ENCODE data around the gene SUCO.

SUCO gene

GRCh38 chr1:172653015-172653709 is 120.2 kb downstream of the SUCO start:
- no peak for FAIRE-seq

- FAIRE-seq = no peak
Measured at GRCh38 chr1:172654535-172654934, 121.6 kb downstream of the SUCO start.

DNA sequence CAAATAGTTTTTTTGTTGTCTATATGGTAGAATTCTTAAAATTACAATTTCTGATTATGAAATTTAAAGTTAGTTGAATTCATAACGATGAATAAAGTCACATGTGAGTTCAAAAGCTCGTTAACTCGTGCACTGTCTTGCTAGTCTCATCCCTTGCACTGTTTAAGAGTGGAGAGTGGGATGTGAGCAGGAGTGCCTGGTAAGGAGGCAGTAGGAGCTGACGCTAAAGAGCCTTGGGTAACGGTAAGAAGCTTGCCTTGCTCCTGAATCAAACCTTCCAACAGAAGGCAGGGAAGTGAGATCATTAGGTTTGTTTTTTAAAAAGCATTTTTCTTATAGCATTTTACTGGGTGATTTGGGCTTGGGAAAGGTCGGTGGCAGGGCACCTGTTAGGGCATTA is 123.6 kb downstream of the SUCO start:
- FAIRE-seq = no peak

DNA sequence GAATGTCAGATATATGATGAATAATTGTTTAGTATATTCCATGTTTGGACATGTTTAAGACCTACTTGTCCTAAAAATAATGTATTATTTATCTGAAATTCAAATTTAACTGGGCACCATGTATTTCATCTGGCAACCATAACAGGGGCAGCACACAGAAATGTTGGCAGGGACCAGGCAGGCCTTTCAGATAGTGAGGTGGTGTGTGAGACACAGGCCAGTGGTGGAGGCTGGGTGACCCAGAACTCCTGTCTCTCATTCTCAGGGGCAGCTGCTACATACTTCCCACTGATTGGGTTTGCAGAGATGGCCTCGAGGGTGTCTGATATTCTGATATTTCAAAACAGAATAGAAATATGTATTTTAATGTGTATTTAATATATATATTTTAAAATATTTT is 124.6 kb downstream of the SUCO start:
- no peak for FAIRE-seq

GRCh38 chr1:172658871-172659453 is 126.0 kb downstream of the SUCO start, which contains the start of gene FASLG:
TSS of gene FASLG (plus strand) at chr1:172659103. CDS start at chr1:172659202, 99 bp downstream.
- FAIRE-seq = no peak

GRCh38 chr1:172661107-172661506 is 128.2 kb downstream of the SUCO start:
- no peak for FAIRE-seq

Measured in islet of Langerhans (tissue), 1 donor.